GM18526 (cell line): ENCODE results near the gene ABCA6.

ENCODE experiments used
- POLR2A ChIP-seq: IDR thresholded peaks from 3 replicates; pipeline ENCODE4 v1.6.1; 2011; ENCODE audit not compliant: insufficient read length; ENCODE audit errors: extremely low read depth

Gene ABCA6

GRCh38 chr17:69046121-69046807, 95.4 kb downstream of the ABCA6 start:
- no peak for TF ChIP-seq POLR2A

GRCh38 chr17:69045646-69046045, 96.0 kb downstream of the ABCA6 start:
- TF ChIP-seq POLR2A: no peak

GRCh38 chr17:69044371-69044770, 97.3 kb downstream of the ABCA6 start:
- TF ChIP-seq POLR2A: no peak

GRCh38 chr17:69043098-69043734, 98.5 kb downstream of the ABCA6 start:
- TF ChIP-seq POLR2A: no peak

GRCh38 chr17:69042308-69042707, 99.4 kb downstream of the ABCA6 start:
- no peak for TF ChIP-seq POLR2A

- TF ChIP-seq POLR2A: no peak
Observed at GRCh38 chr17:69031839-69032238, 109.9 kb downstream of the ABCA6 start.

GRCh38 chr17:69030169-69030568, 111.5 kb downstream of the ABCA6 start:
- no peak for TF ChIP-seq POLR2A
